LNCaP clone FGC (cell line): ENCODE data around the gene NDUFA11.
A peak's percentile ranks its signal among the peaks of the same experiment; 100 is the strongest.

Experiments
- DNase-seq: peaks from one replicate; pipeline ENCODE4 v3.0.0-alpha.2; 2011; ENCODE audit warnings: low read depth
- H3K4me3 ChIP-seq: 2 replicates; pipeline ENCODE4 v1.5.1; 2011; ENCODE audit warnings: mild to moderate bottlenecking, low read depth, low read length, control low read depth
- CTCF ChIP-seq: IDR thresholded peaks from 2 replicates; pipeline ENCODE4 v1.5.1; 2012; ENCODE audit warnings: mild to moderate bottlenecking; ENCODE audit not compliant: control insufficient read depth, insufficient read depth; ENCODE audit errors: extremely low read depth

NDUFA11 gene

GRCh38 chr19:5908773-5909442 lies 5.3 kb upstream of the NDUFA11 start:
- H3K4me3 ChIP-seq: no peak overlapping the region

GRCh38 chr19:5907241-5907640 lies 3.7 kb upstream of the NDUFA11 start:
- no peak for DNase-seq
- TF ChIP-seq CTCF: no peak
- no peak overlapping the region for H3K4me3 ChIP-seq

More at GRCh38 chr19:5908773-5909442, 5.3 kb upstream of the NDUFA11 start:
- TF ChIP-seq CTCF: no peak
- no peak for DNase-seq

- TF ChIP-seq CTCF: no peak
- DNase-seq: no peak
- H3K4me3 ChIP-seq: peak overlapping the region; percentile 74
These were observed 1.7 kb upstream of the NDUFA11 start for GRCh38 chr19:5905114-5905778.

GRCh38 chr19:5904352-5905113 lies 943 bp upstream of the NDUFA11 start, which contains the start of gene VMAC:
Gene VMAC, plus strand, starts transcription at chr19:5904872. Its CDS starts 19 bp downstream, at chr19:5904891.
- no peak for TF ChIP-seq CTCF
- peak; percentile 100 for DNase-seq
- H3K4me3 ChIP-seq: peak within 1 kb of the TSS; percentile 77

GRCh38 chr19:5903056-5903623 lies 450 bp downstream of the NDUFA11 start:
- DNase-seq: no peak
- TF ChIP-seq CTCF: no peak
- H3K4me3 ChIP-seq: peak overlapping the region; percentile 77

GRCh38 chr19:5900976-5901375 lies 2.6 kb downstream of the NDUFA11 start:
- DNase-seq: no peak
- no peak for TF ChIP-seq CTCF
- no peak overlapping the region for H3K4me3 ChIP-seq
